Lower leg skin (tissue), 3 donors: Measurements from ENCODE around the gene DEFB108B.

ENCODE experiments used
- CTCF ChIP-seq, 3 donors: fragments of 450-650 bp; IDR thresholded peaks; one replicate each; pipeline ENCODE4 v1.5.1; 2016; ENCODE audit warnings: antibody characterized with exemption in 3 of 3, mild to moderate bottlenecking in 3 of 3, moderate library complexity in 2 of 3
- POLR2A ChIP-seq, 2 donors: fragments of 450-650 bp; IDR thresholded peaks; one replicate each; pipeline ENCODE4 v1.6.1; 2016 to 2017; ENCODE audit warnings: antibody characterized with exemption in 2 of 2, mild to moderate bottlenecking in 1 of 2, moderate library complexity in 1 of 2

- TF ChIP-seq POLR2A (IDR thresholded peaks at IDR 0.05) (no peak), CTCF (IDR thresholded peaks at IDR 0.05) (no peak)
Measured at GRCh38 chr11:71787098-71787823, 45.7 kb upstream of the DEFB108B start.
